T follicular helper cell (primary cell): ENCODE results near the gene LRRK1.

Source experiments
- DNase-seq: peaks from one replicate; pipeline ENCODE4 v3.0.0-alpha.2; 2020; ENCODE audit warnings: low read depth

The LRRK1 gene

GRCh38 chr15:101056366-101057334 lies 137.5 kb downstream of the LRRK1 start:
- DNase-seq: no peak

GRCh38 chr15:101057841-101058407 lies 138.8 kb downstream of the LRRK1 start:
- no peak for DNase-seq

GRCh38 chr15:101058735-101059134 lies 139.6 kb downstream of the LRRK1 start:
- DNase-seq: no peak

- no peak for DNase-seq
These were observed 140.5 kb downstream of the LRRK1 start for GRCh38 chr15:101059381-101060341.

GRCh38 chr15:101060576-101061551 lies 141.7 kb downstream of the LRRK1 start:
- no peak for DNase-seq

GRCh38 chr15:101062063-101062462 lies 142.9 kb downstream of the LRRK1 start:
- no peak for DNase-seq

GRCh38 chr15:101062471-101063171 lies 143.5 kb downstream of the LRRK1 start:
- no peak for DNase-seq

GRCh38 chr15:101063212-101063611 lies 144.1 kb downstream of the LRRK1 start:
- no peak for DNase-seq

GRCh38 chr15:101063891-101064794 lies 145.0 kb downstream of the LRRK1 start:
- no peak for DNase-seq

- DNase-seq: no peak
These were observed 145.8 kb downstream of the LRRK1 start for GRCh38 chr15:101064795-101065569.

- DNase-seq: no peak
These were observed 146.5 kb downstream of the LRRK1 start for GRCh38 chr15:101065570-101066221.

GRCh38 chr15:101066501-101067408 lies 147.6 kb downstream of the LRRK1 start:
- no peak for DNase-seq

- DNase-seq: no peak
These were observed 148.7 kb downstream of the LRRK1 start for GRCh38 chr15:101067660-101068522.

- no peak for DNase-seq
These were observed 149.4 kb downstream of the LRRK1 start for GRCh38 chr15:101068523-101068960.

- DNase-seq: no peak
These were observed 149.9 kb downstream of the LRRK1 start for GRCh38 chr15:101068961-101069653.
